WERI-Rb-1 (cell line): Measurements from ENCODE around the gene KLHL13.

Source experiments
- DNase-seq: peaks from one replicate; pipeline ENCODE4 v3.0.0-alpha.2; 2020
- H3K27ac ChIP-seq: fragments of 250-450 bp; sonication (Bioruptor Pico); 2 replicates; pipeline ENCODE4 v1.5.1; 2020; ENCODE audit warnings: mild to moderate bottlenecking, moderate library complexity
- H3K27me3 ChIP-seq: fragments of 250-450 bp; sonication (Bioruptor Pico); 2 replicates; pipeline ENCODE4 v1.5.1; 2021; ENCODE audit warnings: mild to moderate bottlenecking, low read depth, moderate library complexity; ENCODE audit not compliant: insufficient read depth, severe bottlenecking
- H3K36me3 ChIP-seq: fragments of 250-450 bp; sonication (Bioruptor Pico); 2 replicates; pipeline ENCODE4 v1.5.1; 2020; ENCODE audit warnings: mild to moderate bottlenecking, moderate library complexity
- H3K4me3 ChIP-seq: 2 replicates; pipeline ENCODE4 v1.5.1; 2011; ENCODE audit warnings: low read depth, mild to moderate bottlenecking, control low read depth, low read length
- H3K9me3 ChIP-seq: fragments of 250-450 bp; sonication (Bioruptor Pico); 2 replicates; pipeline ENCODE4 v1.5.1; 2021; ENCODE audit warnings: mild to moderate bottlenecking, moderate library complexity; ENCODE audit not compliant: severe bottlenecking
- CTCF ChIP-seq: IDR thresholded peaks from 2 replicates; pipeline ENCODE4 v1.5.1; 2011; ENCODE audit warnings: low read depth, mild to moderate bottlenecking, control low read depth, inconsistent platforms, low read length

The KLHL13 gene

GRCh38 chrX:118109065-118109464 lies 7.5 kb downstream of the KLHL13 start:
- TF ChIP-seq CTCF = no peak
- H3K4me3 ChIP-seq = no peak overlapping the region
- H3K27me3 ChIP-seq = peaks cover 57% of the 10 kb centered on the region
- H3K9me3 ChIP-seq = no peaks in the 10 kb centered on the region
- DNase-seq = no peak
- H3K36me3 ChIP-seq = no peaks in the 10 kb centered on the region
- no peak overlapping the region for H3K27ac ChIP-seq

- DNase-seq = no peak
- Histone ChIP-seq H3K27ac (no peak overlapping the region), H3K9me3 (no peaks in the 10 kb centered on the region), H3K4me3 (no peak overlapping the region), H3K27me3 (peaks cover 51% of the 10 kb centered on the region), H3K36me3 (no peaks in the 10 kb centered on the region)
- TF ChIP-seq CTCF = no peak
Measured at GRCh38 chrX:118108304-118108703, 8.3 kb downstream of the KLHL13 start.

GRCh38 chrX:118100091-118100490 lies 16.5 kb downstream of the KLHL13 start:
- no peak for TF ChIP-seq CTCF
- H3K9me3 ChIP-seq = no peaks in the 10 kb centered on the region
- no peak overlapping the region for H3K27ac ChIP-seq
- H3K4me3 ChIP-seq = no peak overlapping the region
- no peak for DNase-seq
- peaks cover 16% of the 10 kb centered on the region for H3K27me3 ChIP-seq
- H3K36me3 ChIP-seq = no peaks in the 10 kb centered on the region

GRCh38 chrX:118088084-118088483 lies 28.5 kb downstream of the KLHL13 start:
- Histone ChIP-seq H3K4me3 (no peak overlapping the region), H3K27me3 (peaks cover 4% of the 10 kb centered on the region), H3K9me3 (no peaks in the 10 kb centered on the region), H3K27ac (no peak overlapping the region), H3K36me3 (no peaks in the 10 kb centered on the region)
- no peak for DNase-seq
- no peak for TF ChIP-seq CTCF

DNA sequence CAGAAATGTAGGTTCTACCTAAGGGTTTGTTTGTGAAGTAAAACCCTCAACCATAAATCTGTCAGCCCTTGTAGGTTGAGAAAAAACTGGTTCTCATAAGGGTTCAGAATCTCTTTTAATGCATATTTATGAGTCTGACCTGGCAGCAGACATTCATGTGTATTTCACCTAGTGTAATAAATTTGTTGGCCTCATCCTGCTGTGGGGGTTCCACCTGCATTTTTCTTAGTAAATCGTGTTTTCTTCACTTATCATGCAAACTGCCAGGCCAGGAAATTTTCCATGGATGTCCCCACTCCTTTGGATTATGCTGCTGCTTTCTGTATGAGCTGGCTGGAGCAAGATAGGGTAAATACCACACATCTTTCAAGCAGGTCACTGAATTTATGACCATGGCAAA lies 42.4 kb downstream of the KLHL13 start:
- Histone ChIP-seq H3K36me3 (no peaks in the 10 kb centered on the region), H3K4me3 (no peak overlapping the region)

More for the DNA sequence above, 42.4 kb downstream of the KLHL13 start:
- Histone ChIP-seq H3K27me3 (peaks cover 12% of the 10 kb centered on the region), H3K9me3 (no peaks in the 10 kb centered on the region), H3K27ac (no peak overlapping the region)
- no peak for DNase-seq
- TF ChIP-seq CTCF = no peak
